H9 (cell line): Measurements from ENCODE around the gene WDR20. TPM values are rescaled to one million over a fixed set of nuclear protein-coding genes. Genes with fewer than 3 reads are reported as not detected.

Experiments
- DNase-seq: peaks from one replicate; pipeline ENCODE4 v3.0.0-alpha.2; 2017
- H2AFZ ChIP-seq: one replicate; pipeline ENCODE4 v1.6.1; 2013; ENCODE audit warnings: mild to moderate bottlenecking, low read length, control low read depth, moderate library complexity
- H2AK5ac ChIP-seq: 2 replicates; pipeline ENCODE4 v1.6.1; 2013; ENCODE audit warnings: low read length, control low read depth, mixed read lengths; ENCODE audit not compliant: insufficient read length
- H2BK120ac ChIP-seq: one replicate; pipeline ENCODE4 v1.6.1; 2013; ENCODE audit warnings: low read depth, mild to moderate bottlenecking, low read length, control low read depth, inconsistent platforms; ENCODE audit not compliant: poor library complexity, severe bottlenecking
- H2BK12ac ChIP-seq: 2 replicates; pipeline ENCODE4 v1.6.1; 2013; ENCODE audit warnings: low read length, control low read depth, mixed read lengths, low read depth; ENCODE audit not compliant: insufficient read length
- H2BK15ac ChIP-seq: 2 replicates; pipeline ENCODE4 v1.6.1; 2013; ENCODE audit warnings: low read depth, low read length, control low read depth
- H2BK20ac ChIP-seq: one replicate; pipeline ENCODE4 v1.6.1; 2013; ENCODE audit warnings: low read depth, mild to moderate bottlenecking, low read length, control low read depth, inconsistent platforms; ENCODE audit not compliant: poor library complexity, severe bottlenecking
- H2BK5ac ChIP-seq: 2 replicates; pipeline ENCODE4 v1.6.1; 2013; ENCODE audit warnings: low read length, control low read depth, mixed read lengths; ENCODE audit not compliant: insufficient read length
- H3K14ac ChIP-seq: 2 replicates; pipeline ENCODE4 v1.6.1; 2013; ENCODE audit warnings: low read length, control low read depth; ENCODE audit not compliant: insufficient read depth
- H3K18ac ChIP-seq: 2 replicates; pipeline ENCODE4 v1.6.1; 2013; ENCODE audit warnings: low read depth, mild to moderate bottlenecking, mixed read lengths, low read length, control low read depth; ENCODE audit not compliant: insufficient read length
- H3K23ac ChIP-seq: 2 replicates; pipeline ENCODE4 v1.6.1; 2013; ENCODE audit warnings: low read length, control low read depth, mixed read lengths, low read depth; ENCODE audit not compliant: insufficient read length
- H3K23me2 ChIP-seq: 2 replicates; pipeline ENCODE4 v1.6.1; 2013; ENCODE audit warnings: low read depth, mild to moderate bottlenecking, mixed read lengths, low read length, control low read depth; ENCODE audit not compliant: insufficient read length, poor library complexity, severe bottlenecking
- H3K27ac ChIP-seq: 2 replicates; pipeline ENCODE4 v1.5.1; 2013; ENCODE audit warnings: low read length, control low read depth, mixed read lengths, low read depth; ENCODE audit not compliant: insufficient read length
- H3K27me3 ChIP-seq: 2 replicates; pipeline ENCODE4 v1.6.1; 2013; ENCODE audit warnings: low read length, control low read depth, inconsistent platforms; ENCODE audit not compliant: insufficient read depth
- H3K4ac ChIP-seq: 2 replicates; pipeline ENCODE4 v1.6.1; 2013; ENCODE audit warnings: low read depth, mild to moderate bottlenecking, control low read depth, inconsistent platforms, low read length, moderate library complexity
- H3K4me1 ChIP-seq: 2 replicates; pipeline ENCODE4 v1.6.1; 2013; ENCODE audit warnings: low read length, control low read depth, inconsistent platforms; ENCODE audit not compliant: insufficient read depth
- H3K4me2 ChIP-seq: 2 replicates; pipeline ENCODE4 v1.6.1; 2013; ENCODE audit warnings: low read length, control low read depth, mixed read lengths; ENCODE audit not compliant: insufficient read length, insufficient read depth
- H3K56ac ChIP-seq: 2 replicates; pipeline ENCODE4 v1.6.1; 2013; ENCODE audit warnings: low read depth, mild to moderate bottlenecking, mixed read lengths, low read length, control low read depth; ENCODE audit not compliant: insufficient read length
- H3K79me1 ChIP-seq: 2 replicates; pipeline ENCODE4 v1.6.1; 2013; ENCODE audit warnings: low read depth, mild to moderate bottlenecking, moderate library complexity, low read length, control low read depth, inconsistent platforms; ENCODE audit not compliant: insufficient read depth, poor library complexity, severe bottlenecking
- H3K79me2 ChIP-seq: 2 replicates; pipeline ENCODE4 v1.6.1; 2013; ENCODE audit warnings: low read length, control low read depth, inconsistent platforms; ENCODE audit not compliant: insufficient read depth
- H3K9ac ChIP-seq: 2 replicates; pipeline ENCODE4 v1.6.1; 2013; ENCODE audit warnings: low read length, control low read depth, mixed read lengths; ENCODE audit not compliant: insufficient read length; ENCODE audit errors: extremely low read depth
- H3K9me3 ChIP-seq: one replicate; pipeline ENCODE4 v1.6.1; 2013; ENCODE audit warnings: low read depth, low read length, inconsistent platforms; ENCODE audit not compliant: control insufficient read depth
- H3T11ph ChIP-seq: one replicate; pipeline ENCODE4 v1.6.1; 2013; ENCODE audit warnings: mild to moderate bottlenecking, low read length, control low read depth, inconsistent platforms
- H4K20me1 ChIP-seq: one replicate; pipeline ENCODE4 v1.6.1; 2013; ENCODE audit not compliant: control insufficient read depth, insufficient read length, insufficient read depth
- H4K5ac ChIP-seq: 2 replicates; pipeline ENCODE4 v1.6.1; 2013; ENCODE audit warnings: low read depth, mild to moderate bottlenecking, mixed read lengths, low read length, control low read depth; ENCODE audit not compliant: insufficient read length
- H4K8ac ChIP-seq: replicated peaks from 2 replicates; pipeline ENCODE4 v1.6.1; 2013; ENCODE audit warnings: low read length, control low read depth, mixed read lengths, low read depth; ENCODE audit not compliant: insufficient read length
- H4K91ac ChIP-seq: 2 replicates; pipeline ENCODE4 v1.6.1; 2013; ENCODE audit warnings: low read depth, mild to moderate bottlenecking, moderate library complexity, mixed read lengths, low read length, control low read depth; ENCODE audit not compliant: insufficient read length
- H3K27ac Mint-ChIP-seq, 3 experiments: 2 replicates in 2 of 3; 3 replicates in 1 of 3; pipeline ENCODE4 v1.8.0; 2020 to 2021; ENCODE audit warnings: mixed read lengths in 3 of 3, mild to moderate bottlenecking in 1 of 3, moderate library complexity in 1 of 3
- H3K27me3 Mint-ChIP-seq: 2 replicates; pipeline ENCODE4 v1.8.0; 2021; ENCODE audit warnings: low read depth, mild to moderate bottlenecking, moderate library complexity, mixed read lengths
- H3K36me3 Mint-ChIP-seq, 3 experiments: 2 replicates in 2 of 3; 3 replicates in 1 of 3; pipeline ENCODE4 v1.8.0; 2020 to 2021; ENCODE audit warnings: low read depth in 3 of 3, mixed read lengths in 3 of 3; ENCODE audit not compliant: insufficient read depth in 1 of 3
- H3K4me1 Mint-ChIP-seq, 2 experiments: 2 replicates each; pipeline ENCODE4 v1.8.0; 2020; ENCODE audit warnings: mixed read lengths in 2 of 2
- H3K4me3 Mint-ChIP-seq, 2 experiments: 2 replicates in 1 of 2; 3 replicates in 1 of 2; pipeline ENCODE4 v1.8.0; 2020 to 2021; ENCODE audit warnings: mild to moderate bottlenecking in 2 of 2, mixed read lengths in 2 of 2, moderate library complexity in 1 of 2
- H3K9me3 Mint-ChIP-seq, 2 experiments: 2 replicates in 1 of 2; 3 replicates in 1 of 2; pipeline ENCODE4 v1.8.0; 2020; ENCODE audit warnings: mild to moderate bottlenecking in 2 of 2, mixed read lengths in 2 of 2, moderate library complexity in 1 of 2
- WGBS: extraction: QIAGEN DNeasy Blood & Tissue Kit; methylation state at CpG from one replicate; pipeline ENCODE4 v1.1.7; 2013; ENCODE audit warnings: missing lambda C conversion rate, low lambda C conversion rate, mixed read lengths; ENCODE audit not compliant: insufficient read length; ENCODE audit errors: extremely low coverage; 5-methylcytosine and 5-hydroxymethylcytosine counted together
- total RNA-seq: library from RNA; stranded (reverse); gene quantifications from 2 replicates; pipeline ENCODE4 v1.2.1, GENCODE V29; 2021
- TF ChIP-seq, protein P1 (sequence below): fragments of 200-600 bp; sonication (generic); conservative IDR thresholded peaks from 3 replicates; pipeline ENCODE4 v1.8.0; 2021; ENCODE audit warnings: antibody characterized with exemption, mild to moderate bottlenecking

WDR20 gene
- total RNA-seq, 1 experiment from 2014 or later: 31.6 TPM

DNA sequence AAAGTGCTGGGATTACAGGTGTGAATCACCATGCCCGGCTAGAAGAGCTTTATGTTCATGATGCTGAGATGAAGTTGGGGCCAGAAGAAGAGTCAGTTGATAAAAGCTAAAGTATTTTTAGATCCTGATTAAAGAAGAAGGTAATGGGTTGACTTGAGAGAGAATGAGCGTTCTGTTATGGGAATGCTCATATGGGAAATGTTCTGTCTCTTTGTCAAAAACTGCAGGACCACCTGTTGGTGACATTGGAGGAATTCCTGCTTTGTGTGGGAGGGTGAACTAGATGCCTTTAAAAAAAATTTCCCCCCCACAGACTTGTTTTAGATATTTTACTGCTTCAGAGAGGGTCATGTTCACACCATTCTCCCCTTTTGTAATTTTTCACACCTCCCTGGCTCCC, 6.7 kb downstream of the WDR20 start:
- Histone ChIP-seq H3K79me1 (peaks cover 10% of the 10 kb centered on the region), H3K9ac (no peak overlapping the region), H3K4me2 (no peak overlapping the region), H3T11ph (no peak overlapping the region), H3K18ac (no peak overlapping the region), H2AFZ (no peak overlapping the region), H4K20me1 (no peaks in the 10 kb centered on the region), H3K14ac (no peak overlapping the region), H3K56ac (no peak overlapping the region), H3K23ac (no peak overlapping the region), H3K4ac (no peak overlapping the region), H2BK12ac (no peak overlapping the region), H2BK20ac (no peak overlapping the region), H2BK120ac (no peak overlapping the region), H3K27me3 (no peaks in the 10 kb centered on the region), H3K4me1 (no peaks in the 10 kb centered on the region; the same call in 1 of the 2 replicates), H3K79me2 (peaks cover 12% of the 10 kb centered on the region; the same call in 1 of the 2 replicates), H2BK15ac (no peak overlapping the region), H3K23me2 (no peaks in the 10 kb centered on the region), H2BK5ac (no peak overlapping the region), H3K9me3 (no peaks in the 10 kb centered on the region), H4K8ac (no peak overlapping the region), H2AK5ac (no peak overlapping the region), H3K27ac (no peak overlapping the region), H4K5ac (no peak overlapping the region), H4K91ac (no peak overlapping the region)
- DNase-seq: no peak
- WGBS: no CpG with 5 or more reads among the region's 2 CpGs
- Mint-ChIP-seq H3K9me3 (no peaks in the 10 kb centered on the region), H3K4me3 (no peak overlapping the region), H3K27me3 (no peaks in the 10 kb centered on the region), H3K36me3 (peaks cover 0 to 15% (median under 1%) of the 10 kb centered on the region in 3 experiments; a peak in 6 of 7 replicates), H3K4me1 (peaks cover 10 to 19% of the 10 kb centered on the region in 2 experiments), H3K27ac (no peak overlapping the region)
- TF ChIP-seq, protein P1, sequence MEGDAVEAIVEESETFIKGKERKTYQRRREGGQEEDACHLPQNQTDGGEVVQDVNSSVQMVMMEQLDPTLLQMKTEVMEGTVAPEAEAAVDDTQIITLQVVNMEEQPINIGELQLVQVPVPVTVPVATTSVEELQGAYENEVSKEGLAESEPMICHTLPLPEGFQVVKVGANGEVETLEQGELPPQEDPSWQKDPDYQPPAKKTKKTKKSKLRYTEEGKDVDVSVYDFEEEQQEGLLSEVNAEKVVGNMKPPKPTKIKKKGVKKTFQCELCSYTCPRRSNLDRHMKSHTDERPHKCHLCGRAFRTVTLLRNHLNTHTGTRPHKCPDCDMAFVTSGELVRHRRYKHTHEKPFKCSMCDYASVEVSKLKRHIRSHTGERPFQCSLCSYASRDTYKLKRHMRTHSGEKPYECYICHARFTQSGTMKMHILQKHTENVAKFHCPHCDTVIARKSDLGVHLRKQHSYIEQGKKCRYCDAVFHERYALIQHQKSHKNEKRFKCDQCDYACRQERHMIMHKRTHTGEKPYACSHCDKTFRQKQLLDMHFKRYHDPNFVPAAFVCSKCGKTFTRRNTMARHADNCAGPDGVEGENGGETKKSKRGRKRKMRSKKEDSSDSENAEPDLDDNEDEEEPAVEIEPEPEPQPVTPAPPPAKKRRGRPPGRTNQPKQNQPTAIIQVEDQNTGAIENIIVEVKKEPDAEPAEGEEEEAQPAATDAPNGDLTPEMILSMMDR: no peak
